Spleen (tissue), 7 donors: ENCODE results near the gene MCC.

Source experiments
- CTCF ChIP-seq, 11 experiments: fragments of 200-600 bp in 7 of 11; fragments of 450-650 bp in 4 of 11; sonication (generic) in 4 of 11; IDR thresholded peaks in 8 of 11; conservative IDR thresholded peaks in 3 of 11; 1 replicate in 7 of 11; 2 replicates in 4 of 11; pipeline versions ENCODE4 v1.4.0 to v1.8.0; 2016 to 2021; ENCODE audit warnings: antibody characterized with exemption in 11 of 11, inconsistent platforms in 4 of 11, mild to moderate bottlenecking in 1 of 11
- POLR2A ChIP-seq, 3 donors: fragments of 450-650 bp; IDR thresholded peaks; one replicate each; pipeline ENCODE4 v1.5.1; 2017; ENCODE audit warnings: antibody characterized with exemption in 3 of 3, mild to moderate bottlenecking in 1 of 3
- POLR2AphosphoS5 ChIP-seq, 3 donors: sonication (generic); formaldehyde crosslinking; IDR thresholded peaks; one replicate each; pipeline ENCODE4 v1.5.1; 2017; ENCODE audit warnings: antibody characterized with exemption in 3 of 3
- donor health status: DM: no; HTN: no; CAD: no; lungs with moderate emphysema.
- donor health status: DM: no; HTN: no; CAD: no.
- donor health status: DM: no; HTN: no; CAD: no.

- TF ChIP-seq CTCF (IDR thresholded peaks at IDR 0.05 in 8 of 11, conservative IDR thresholded peaks at IDR 0.05 in 3 of 11) (peak in 2 of 11 experiments; percentile 5 to 19), POLR2A (IDR thresholded peaks at IDR 0.05) (no peak), POLR2AphosphoS5 (IDR thresholded peaks at IDR 0.05) (no peak)
These were observed 151.3 kb downstream of the MCC start for GRCh38 chr5:113336975-113337374.
